ENCODE results near the gene PDIK1L. TPM values are rescaled to one million over a fixed set of nuclear protein-coding genes. Genes with fewer than 3 reads are reported as not detected.
A peak's percentile ranks its signal among the peaks of the same experiment; 100 is the strongest.

PDIK1L gene
- total and polyA plus RNA-seq, 9 of the 15 experiments (the other 6 are each of a cell fraction or from before 2014, with no cell fraction given), result 12.8 to 30.2 (median 21.5) TPM

- TF ChIP-seq DMBX1 (CRISPR knock-in tag; IDR thresholded peaks at IDR 0.05; ENCODE audit: borderline replicate concordance), result no peak
- TF ChIP-seq, protein P1, sequence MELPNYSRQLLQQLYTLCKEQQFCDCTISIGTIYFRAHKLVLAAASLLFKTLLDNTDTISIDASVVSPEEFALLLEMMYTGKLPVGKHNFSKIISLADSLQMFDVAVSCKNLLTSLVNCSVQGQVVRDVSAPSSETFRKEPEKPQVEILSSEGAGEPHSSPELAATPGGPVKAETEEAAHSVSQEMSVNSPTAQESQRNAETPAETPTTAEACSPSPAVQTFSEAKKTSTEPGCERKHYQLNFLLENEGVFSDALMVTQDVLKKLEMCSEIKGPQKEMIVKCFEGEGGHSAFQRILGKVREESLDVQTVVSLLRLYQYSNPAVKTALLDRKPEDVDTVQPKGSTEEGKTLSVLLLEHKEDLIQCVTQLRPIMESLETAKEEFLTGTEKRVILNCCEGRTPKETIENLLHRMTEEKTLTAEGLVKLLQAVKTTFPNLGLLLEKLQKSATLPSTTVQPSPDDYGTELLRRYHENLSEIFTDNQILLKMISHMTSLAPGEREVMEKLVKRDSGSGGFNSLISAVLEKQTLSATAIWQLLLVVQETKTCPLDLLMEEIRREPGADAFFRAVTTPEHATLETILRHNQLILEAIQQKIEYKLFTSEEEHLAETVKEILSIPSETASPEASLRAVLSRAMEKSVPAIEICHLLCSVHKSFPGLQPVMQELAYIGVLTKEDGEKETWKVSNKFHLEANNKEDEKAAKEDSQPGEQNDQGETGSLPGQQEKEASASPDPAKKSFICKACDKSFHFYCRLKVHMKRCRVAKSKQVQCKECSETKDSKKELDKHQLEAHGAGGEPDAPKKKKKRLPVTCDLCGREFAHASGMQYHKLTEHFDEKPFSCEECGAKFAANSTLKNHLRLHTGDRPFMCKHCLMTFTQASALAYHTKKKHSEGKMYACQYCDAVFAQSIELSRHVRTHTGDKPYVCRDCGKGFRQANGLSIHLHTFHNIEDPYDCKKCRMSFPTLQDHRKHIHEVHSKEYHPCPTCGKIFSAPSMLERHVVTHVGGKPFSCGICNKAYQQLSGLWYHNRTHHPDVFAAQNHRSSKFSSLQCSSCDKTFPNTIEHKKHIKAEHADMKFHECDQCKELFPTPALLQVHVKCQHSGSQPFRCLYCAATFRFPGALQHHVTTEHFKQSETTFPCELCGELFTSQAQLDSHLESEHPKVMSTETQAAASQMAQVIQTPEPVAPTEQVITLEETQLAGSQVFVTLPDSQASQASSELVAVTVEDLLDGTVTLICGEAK (IDR thresholded peaks at IDR 0.05), result no peak; the same call in 1 of the 2 replicates
- TF ChIP-seq, protein P1 (CRISPR knock-in tag; IDR thresholded peaks at IDR 0.05), result no peak
- TF ChIP-seq SETDB1 (IDR thresholded peaks at IDR 0.05; ENCODE audit: low read length), result no peak
- TF ChIP-seq KDM2B (CRISPR knock-in tag; IDR thresholded peaks at IDR 0.05), result no peak; the same call in 1 of the 2 replicates
- TF ChIP-seq POLR3G (IDR thresholded peaks at IDR 0.05; ENCODE audit: extremely low read depth, insufficient read length, insufficient replicate concordance), result no peak
- TF ChIP-seq NR4A1 (CRISPR knock-in tag; IDR thresholded peaks at IDR 0.05), result no peak
- TF ChIP-seq NR4A1 (tag; IDR thresholded peaks at IDR 0.05), result no peak
- TF ChIP-seq ZNF512 (tag; IDR thresholded peaks at IDR 0.05), result no peak
- no peak for TF ChIP-seq THRB (CRISPR knock-in tag; conservative IDR thresholded peaks at IDR 0.05)
- TF ChIP-seq ZNF507 (tag; conservative IDR thresholded peaks at IDR 0.05), result no peak
- TF ChIP-seq NR2C2 (CRISPR knock-in tag; IDR thresholded peaks at IDR 0.05), result no peak
- 0 out of 2 replicates have a peak, but pooled peaks have one; percentile 2 for TF ChIP-seq NR2C2 (tag; IDR thresholded peaks at IDR 0.05)
- no peak for TF ChIP-seq FOXO4 (CRISPR knock-in tag; IDR thresholded peaks at IDR 0.05)
- TF ChIP-seq RBM17 (IDR thresholded peaks at IDR 0.05; ENCODE audit: borderline replicate concordance, low read depth, low read length), result no peak
- TF ChIP-seq ZNF717 (CRISPR knock-in tag; IDR thresholded peaks at IDR 0.05), result no peak
These were observed 50.6 kb downstream of the PDIK1L start (continued) for GRCh38 chr1:26162220-26162709.
